ENCODE results near the gene TSPAN17.

The TSPAN17 gene

GRCh38 chr5:176665517-176665916, 18.2 kb downstream of the TSPAN17 start:
- TF ChIP-seq, protein P1, sequence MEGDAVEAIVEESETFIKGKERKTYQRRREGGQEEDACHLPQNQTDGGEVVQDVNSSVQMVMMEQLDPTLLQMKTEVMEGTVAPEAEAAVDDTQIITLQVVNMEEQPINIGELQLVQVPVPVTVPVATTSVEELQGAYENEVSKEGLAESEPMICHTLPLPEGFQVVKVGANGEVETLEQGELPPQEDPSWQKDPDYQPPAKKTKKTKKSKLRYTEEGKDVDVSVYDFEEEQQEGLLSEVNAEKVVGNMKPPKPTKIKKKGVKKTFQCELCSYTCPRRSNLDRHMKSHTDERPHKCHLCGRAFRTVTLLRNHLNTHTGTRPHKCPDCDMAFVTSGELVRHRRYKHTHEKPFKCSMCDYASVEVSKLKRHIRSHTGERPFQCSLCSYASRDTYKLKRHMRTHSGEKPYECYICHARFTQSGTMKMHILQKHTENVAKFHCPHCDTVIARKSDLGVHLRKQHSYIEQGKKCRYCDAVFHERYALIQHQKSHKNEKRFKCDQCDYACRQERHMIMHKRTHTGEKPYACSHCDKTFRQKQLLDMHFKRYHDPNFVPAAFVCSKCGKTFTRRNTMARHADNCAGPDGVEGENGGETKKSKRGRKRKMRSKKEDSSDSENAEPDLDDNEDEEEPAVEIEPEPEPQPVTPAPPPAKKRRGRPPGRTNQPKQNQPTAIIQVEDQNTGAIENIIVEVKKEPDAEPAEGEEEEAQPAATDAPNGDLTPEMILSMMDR (IDR thresholded peaks at IDR 0.05; ENCODE audit: borderline replicate concordance, insufficient read depth, low read depth, low read length): no peak

DNA sequence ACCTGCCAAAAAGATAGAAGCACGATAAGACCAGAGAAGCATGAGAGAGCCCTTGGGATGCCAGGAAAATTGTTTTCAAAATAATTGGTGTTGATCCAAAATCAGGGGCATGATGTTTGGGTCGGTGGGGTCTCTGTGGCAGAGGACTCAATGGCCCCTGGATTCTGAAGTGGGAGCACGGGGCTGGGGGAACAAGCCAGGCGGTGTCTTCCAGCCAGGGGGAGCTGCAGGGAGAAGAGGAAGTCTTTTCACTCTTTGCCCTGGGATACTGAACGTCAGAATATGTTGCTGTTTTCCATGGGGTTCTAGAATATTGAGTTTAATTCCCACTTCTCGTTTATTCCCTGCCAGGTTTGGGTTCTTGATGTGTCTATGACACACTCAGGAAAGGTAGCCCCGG, 20.4 kb downstream of the TSPAN17 start:
- TF ChIP-seq, protein P1 (IDR thresholded peaks at IDR 0.05; ENCODE audit: borderline replicate concordance, insufficient read depth, low read depth, low read length): no peak

More at GRCh38 chr5:176665517-176665916, 18.2 kb downstream of the TSPAN17 start:
- H3K4me3 ChIP-seq (ENCODE audit: low read depth, low read length): no peak overlapping the region

GRCh38 chr5:176670449-176670848, 23.2 kb downstream of the TSPAN17 start:
- TF ChIP-seq, protein P1 (IDR thresholded peaks at IDR 0.05; ENCODE audit: borderline replicate concordance, insufficient read depth, low read depth, low read length): no peak

More for the DNA sequence above, 20.4 kb downstream of the TSPAN17 start:
- no peak overlapping the region for H3K4me3 ChIP-seq (ENCODE audit: low read depth, low read length)

DNA sequence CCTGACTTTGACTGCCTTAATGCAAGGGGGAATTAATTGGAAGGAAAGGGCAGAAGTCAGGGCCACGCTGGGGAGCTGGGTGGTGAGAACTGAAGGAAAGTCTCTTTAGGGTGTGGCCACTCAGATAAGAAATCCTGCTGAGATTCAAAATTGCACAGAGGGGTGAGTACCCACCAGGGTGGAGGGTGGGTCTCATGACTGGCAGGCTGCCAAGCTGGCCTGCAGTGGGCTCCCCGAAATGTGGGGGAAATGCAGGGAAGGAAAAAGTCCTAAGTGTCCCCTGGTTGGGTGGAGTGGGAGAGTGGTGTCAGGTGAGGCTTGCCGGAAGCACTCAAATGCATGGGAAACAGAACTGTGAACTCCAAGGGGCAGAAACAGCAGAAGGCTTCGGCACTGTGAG, 24.1 kb downstream of the TSPAN17 start:
- H3K4me3 ChIP-seq (ENCODE audit: low read depth, low read length): no peak overlapping the region
- TF ChIP-seq, protein P1 (IDR thresholded peaks at IDR 0.05; ENCODE audit: borderline replicate concordance, insufficient read depth, low read depth, low read length): no peak

More at GRCh38 chr5:176670449-176670848, 23.2 kb downstream of the TSPAN17 start:
- H3K4me3 ChIP-seq (ENCODE audit: low read depth, low read length): no peak overlapping the region

- TF ChIP-seq, protein P1 (IDR thresholded peaks at IDR 0.05; ENCODE audit: borderline replicate concordance, insufficient read depth, low read depth, low read length): no peak
- H3K4me3 ChIP-seq (ENCODE audit: low read depth, low read length): no peak overlapping the region
Observed at GRCh38 chr5:176671890-176672747, 24.8 kb downstream of the TSPAN17 start.

GRCh38 chr5:176673651-176674583, 26.6 kb downstream of the TSPAN17 start:
- H3K4me3 ChIP-seq (ENCODE audit: low read depth, low read length): no peak overlapping the region
- TF ChIP-seq, protein P1 (IDR thresholded peaks at IDR 0.05; ENCODE audit: borderline replicate concordance, insufficient read depth, low read depth, low read length): no peak
